NCI-H128 (cell line): ENCODE results near the gene ZNF765.
"Not testable (repeated sequence)": the region's sequence is repeated elsewhere in the genome, so short reads cannot be mapped to it uniquely, and the experiment has no call there.

Experiments
- DNase-seq: peaks from one replicate; lab custom pipeline; 2025; ENCODE audit not compliant: unreplicated experiment; lab: John Stamatoyannopoulos, UW

ZNF765 gene

GRCh38 chr19:53420520-53421315, 25.8 kb downstream of the ZNF765 start:
- DNase-seq = not testable (repeated sequence)

GRCh38 chr19:53422551-53422950, 27.6 kb downstream of the ZNF765 start:
- no peak for DNase-seq

DNA sequence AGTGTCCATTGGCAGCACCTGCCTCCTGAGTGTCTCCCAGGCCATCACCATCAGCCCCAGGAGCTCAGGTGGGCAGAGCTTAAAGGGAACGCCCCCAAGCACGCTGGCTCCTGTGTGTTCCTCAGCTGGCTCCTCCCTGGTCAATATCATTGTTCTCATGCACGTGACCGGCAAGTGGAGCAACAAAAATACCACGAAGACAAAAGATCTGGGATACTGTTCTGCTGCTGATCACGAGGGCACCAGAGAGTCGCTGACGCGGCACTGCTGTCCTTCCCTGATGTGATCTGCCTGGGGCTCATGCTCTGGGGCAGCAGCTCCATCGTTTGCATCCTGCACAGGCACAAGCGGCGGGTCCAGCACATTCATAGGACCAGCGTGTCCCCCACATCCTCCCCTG, 28.1 kb downstream of the ZNF765 start:
- DNase-seq = not testable (repeated sequence)

GRCh38 chr19:53423680-53424079, 28.7 kb downstream of the ZNF765 start:
- DNase-seq = not testable (repeated sequence)

DNA sequence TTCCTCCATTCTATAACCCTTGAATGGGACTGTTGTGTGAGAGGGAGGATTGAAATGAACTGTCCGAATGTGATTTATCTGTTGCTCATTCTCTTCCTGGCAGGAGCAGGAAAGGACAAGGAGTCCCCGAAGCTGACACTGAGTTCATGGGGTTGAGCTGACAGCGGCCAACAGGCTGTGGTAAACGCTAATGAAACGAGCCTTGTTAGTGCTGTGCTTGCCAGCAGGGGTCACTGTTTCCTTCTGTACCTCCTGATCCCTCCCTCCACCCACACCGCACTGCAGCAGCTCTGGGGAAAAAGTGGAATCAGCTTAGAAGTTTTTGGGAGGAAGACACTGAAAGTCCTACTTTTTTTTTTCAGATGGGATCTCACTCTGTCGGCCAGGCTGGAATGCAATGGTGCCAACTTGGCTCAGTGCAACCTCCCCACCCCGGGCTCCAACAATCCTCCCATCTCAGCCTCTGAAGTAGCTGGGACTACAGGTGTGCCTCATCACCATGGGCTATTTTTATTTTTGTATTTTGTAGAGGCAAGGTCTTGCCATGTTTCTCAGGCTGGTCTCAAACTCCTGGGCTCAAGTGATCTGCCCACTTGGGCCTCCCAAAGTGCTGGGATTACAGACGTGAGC, 30.1 kb downstream of the ZNF765 start:
- no peak for DNase-seq

- peak; percentile 80 for DNase-seq
Observed at GRCh38 chr19:53431399-53432087, 36.6 kb downstream of the ZNF765 start, which contains the start of gene ZNF761. Gene ZNF761, plus strand, starts transcription at chr19:53431984. Its CDS starts 15,285 bp downstream, at chr19:53447269.

GRCh38 chr19:53432088-53432661, 37.2 kb downstream of the ZNF765 start:
- no peak for DNase-seq

- DNase-seq = not testable (repeated sequence)
Observed at GRCh38 chr19:53443809-53444208, 48.9 kb downstream of the ZNF765 start.

- not testable (repeated sequence) for DNase-seq
Observed at GRCh38 chr19:53447196-53447595, 52.2 kb downstream of the ZNF765 start.

DNA sequence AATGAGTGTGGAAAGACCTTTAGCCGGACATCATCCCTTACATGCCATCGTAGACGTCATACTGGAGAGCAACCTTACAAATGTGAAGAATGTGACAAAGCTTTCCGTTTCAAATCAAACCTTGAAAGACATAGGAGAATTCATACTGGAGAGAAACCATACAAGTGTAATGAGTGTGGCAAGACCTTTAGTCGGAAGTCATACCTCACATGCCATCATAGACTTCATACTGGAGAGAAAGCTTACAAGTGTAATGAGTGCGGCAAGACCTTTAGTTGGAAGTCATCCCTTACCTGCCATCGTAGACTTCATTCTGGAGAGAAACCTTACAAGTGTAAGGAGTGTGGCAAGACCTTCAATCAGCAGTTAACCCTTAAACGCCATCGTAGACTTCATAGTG, 60.9 kb downstream of the ZNF765 start:
- no peak for DNase-seq

DNA sequence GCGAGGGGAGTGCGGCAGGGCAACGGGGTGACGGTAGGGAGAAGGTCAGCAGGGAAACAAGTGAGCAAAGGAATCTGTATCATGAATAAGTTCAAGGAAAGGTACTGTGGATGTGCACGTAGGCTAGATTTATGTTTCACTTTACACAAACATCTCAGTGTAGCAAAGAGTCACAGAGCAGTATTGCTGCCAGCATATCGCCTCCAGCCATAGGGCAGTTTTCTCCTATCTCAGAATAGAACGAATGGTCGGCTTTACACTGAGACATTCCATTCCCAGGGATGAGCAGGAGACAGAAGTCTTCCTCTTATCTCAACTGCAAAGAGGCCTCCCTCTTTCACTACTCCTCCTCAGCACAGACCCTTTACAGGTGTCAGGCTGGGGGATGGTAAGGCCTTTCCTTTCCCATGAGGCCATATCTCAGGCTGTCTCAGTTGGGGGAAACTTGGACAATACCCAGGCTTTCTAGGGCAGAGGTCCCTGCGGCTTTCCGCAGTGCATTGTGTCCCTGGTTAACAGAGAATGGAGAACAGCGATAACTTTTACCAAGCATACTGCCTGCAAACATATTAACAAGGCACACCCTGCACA, 65.3 kb downstream of the ZNF765 start:
- DNase-seq = not testable (repeated sequence)

GRCh38 chr19:53461866-53462265, 66.9 kb downstream of the ZNF765 start:
- no peak for DNase-seq

- DNase-seq = no peak
Observed at GRCh38 chr19:53462861-53463260, 67.9 kb downstream of the ZNF765 start.

DNA sequence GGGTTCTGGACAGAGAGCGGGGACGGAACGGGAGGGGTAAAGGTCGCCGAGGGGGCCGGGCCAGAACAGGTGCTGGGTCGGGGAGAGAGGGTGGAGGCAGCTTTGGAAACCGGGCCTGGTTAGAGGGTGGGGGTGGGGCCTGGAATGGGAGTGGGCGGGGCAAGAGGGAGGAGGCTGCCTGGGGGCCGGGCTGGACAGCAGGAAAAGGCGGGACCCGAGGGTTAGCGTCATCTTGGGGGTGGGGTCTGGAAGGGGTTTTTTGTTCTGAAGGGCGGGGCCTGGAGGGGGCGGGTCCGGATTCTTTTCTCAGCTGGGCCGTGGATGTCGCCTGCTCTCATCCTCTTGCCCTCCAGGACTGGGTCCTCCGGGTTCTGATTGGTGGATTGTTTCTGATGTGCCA, 68.3 kb downstream of the ZNF765 start:
- no peak for DNase-seq

DNA sequence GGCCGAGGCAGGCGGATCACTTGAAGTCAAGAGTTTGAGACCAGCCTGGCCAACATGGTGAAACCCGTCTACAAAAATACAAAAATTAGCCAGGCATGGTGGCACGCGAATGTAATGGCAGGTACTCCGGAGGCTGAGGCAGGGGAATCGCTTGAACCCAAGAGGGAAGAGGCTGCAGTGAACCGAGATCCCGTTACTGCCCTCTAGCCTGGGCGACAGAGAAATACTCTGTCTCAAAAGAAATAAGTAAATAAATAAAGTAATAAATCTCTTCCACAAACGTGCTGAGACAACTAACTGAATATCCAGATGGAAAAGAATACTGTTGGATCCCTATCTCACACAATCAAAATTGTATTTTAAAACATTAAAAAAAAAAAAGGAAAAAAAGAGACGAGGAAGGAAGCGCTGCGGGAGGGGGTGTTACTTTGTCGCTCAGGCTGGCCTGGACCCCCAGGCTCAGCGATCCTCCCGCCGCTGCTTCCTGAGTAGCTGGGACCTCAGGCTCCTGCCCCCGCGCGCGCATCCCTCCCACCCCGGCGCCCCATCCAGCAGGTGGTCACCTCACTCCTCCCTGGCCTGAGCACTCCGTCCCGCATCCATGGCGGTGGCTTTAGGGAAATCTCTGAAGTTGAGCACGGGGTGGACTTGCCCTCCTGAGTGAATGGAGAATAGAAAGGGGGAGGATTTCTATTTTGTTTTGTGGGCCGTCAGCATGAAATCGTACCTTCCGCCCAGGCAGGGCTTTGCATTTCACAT, 72.0 kb downstream of the ZNF765 start:
- peak; percentile 37 for DNase-seq

- peak; percentile 44 for DNase-seq
Observed at GRCh38 chr19:53467485-53468262, 72.7 kb downstream of the ZNF765 start, which contains the start of gene ZNF813. Gene ZNF813, plus strand, starts transcription at chr19:53467733. Its CDS starts 16,090 bp downstream, at chr19:53483823.

- DNase-seq = not testable (repeated sequence)
Observed at GRCh38 chr19:53468628-53469027, 73.7 kb downstream of the ZNF765 start.

- DNase-seq = no peak
Observed at GRCh38 chr19:53471916-53472315, 77.0 kb downstream of the ZNF765 start.

- not testable (repeated sequence) for DNase-seq
Observed at GRCh38 chr19:53474832-53475231, 79.9 kb downstream of the ZNF765 start.
